MM.1S (cell line): ENCODE results near the gene NID2.

Experiments used
- DNase-seq: peaks from one replicate; pipeline ENCODE4 v3.0.0-alpha.2; 2015
- H2AFZ ChIP-seq: fragments of 300-600 bp; sonication (generic); 2 replicates; pipeline ENCODE4 v1.6.0; 2016; ENCODE audit warnings: antibody characterized with exemption, low read length
- H3F3A ChIP-seq: fragments of 300-600 bp; sonication (generic); 2 replicates; pipeline ENCODE4 v1.6.1; 2016; ENCODE audit warnings: mild to moderate bottlenecking, antibody characterized with exemption, low read length, moderate library complexity, mixed read lengths; ENCODE audit not compliant: insufficient read depth
- H3K27ac ChIP-seq: fragments of 300-600 bp; sonication (generic); 2 replicates; pipeline ENCODE4 v1.5.1; 2016; ENCODE audit warnings: mild to moderate bottlenecking, low read length
- H3K27me3 ChIP-seq: fragments of 300-600 bp; sonication (generic); replicated peaks from 2 replicates; pipeline ENCODE4 v1.6.0; 2016; ENCODE audit warnings: low read length; ENCODE audit not compliant: insufficient read depth
- H3K36me3 ChIP-seq: fragments of 300-600 bp; sonication (generic); replicated peaks from 2 replicates; pipeline ENCODE4 v1.6.1; 2016; ENCODE audit warnings: mild to moderate bottlenecking, low read length, mixed read lengths; ENCODE audit not compliant: insufficient read depth
- H3K4me1 ChIP-seq: fragments of 300-600 bp; sonication (generic); 2 replicates; pipeline ENCODE4 v1.6.1; 2016; ENCODE audit warnings: low read length, mixed read lengths
- H3K4me2 ChIP-seq: fragments of 300-600 bp; sonication (generic); 2 replicates; pipeline ENCODE4 v1.6.0; 2016; ENCODE audit warnings: low read depth, low read length
- H3K4me3 ChIP-seq: fragments of 300-600 bp; sonication (generic); 2 replicates; pipeline ENCODE4 v1.5.1; 2016; ENCODE audit warnings: low read length, mixed read lengths
- H3K79me2 ChIP-seq: fragments of 300-600 bp; sonication (generic); 2 replicates; pipeline ENCODE4 v1.6.1; 2016; ENCODE audit warnings: mixed run types, low read length, mixed read lengths
- H3K9ac ChIP-seq: fragments of 300-600 bp; sonication (generic); 2 replicates; pipeline ENCODE4 v1.6.1; 2016; ENCODE audit warnings: low read length, mixed read lengths
- H3K9me2 ChIP-seq: fragments of 300-600 bp; sonication (generic); replicated peaks from 2 replicates; pipeline ENCODE4 v1.6.1; 2016; ENCODE audit warnings: mild to moderate bottlenecking, low read length, mixed read lengths; ENCODE audit not compliant: insufficient read depth
- H3K9me3 ChIP-seq: fragments of 300-600 bp; sonication (generic); replicated peaks from 2 replicates; pipeline ENCODE4 v1.6.1; 2016; ENCODE audit warnings: mild to moderate bottlenecking, low read length, mixed read lengths; ENCODE audit not compliant: insufficient read depth
- H4K20me1 ChIP-seq: fragments of 300-600 bp; sonication (generic); 2 replicates; pipeline ENCODE4 v1.6.1; 2016; ENCODE audit warnings: mild to moderate bottlenecking, low read length, moderate library complexity, mixed read lengths; ENCODE audit not compliant: insufficient read depth
- EZH2 ChIP-seq: fragments of 300-600 bp; sonication (generic); optimal IDR thresholded peaks from 2 replicates; pipeline ENCODE3; 2017; ENCODE audit warnings: low read depth, mild to moderate bottlenecking, antibody characterized with exemption, low read length, mixed read lengths
- EZH2phosphoT487 ChIP-seq: fragments of 300-600 bp; sonication (generic); IDR thresholded peaks from 2 replicates; pipeline ENCODE4 v1.6.1; 2018; ENCODE audit warnings: antibody characterized with exemption, low read length
- TF ChIP-seq, protein P1 (sequence below): fragments of 300-600 bp; sonication (generic); IDR thresholded peaks from 2 replicates; pipeline ENCODE4 v1.5.1; 2016; ENCODE audit warnings: antibody characterized with exemption, low read length, mixed read lengths

The NID2 gene

DNA sequence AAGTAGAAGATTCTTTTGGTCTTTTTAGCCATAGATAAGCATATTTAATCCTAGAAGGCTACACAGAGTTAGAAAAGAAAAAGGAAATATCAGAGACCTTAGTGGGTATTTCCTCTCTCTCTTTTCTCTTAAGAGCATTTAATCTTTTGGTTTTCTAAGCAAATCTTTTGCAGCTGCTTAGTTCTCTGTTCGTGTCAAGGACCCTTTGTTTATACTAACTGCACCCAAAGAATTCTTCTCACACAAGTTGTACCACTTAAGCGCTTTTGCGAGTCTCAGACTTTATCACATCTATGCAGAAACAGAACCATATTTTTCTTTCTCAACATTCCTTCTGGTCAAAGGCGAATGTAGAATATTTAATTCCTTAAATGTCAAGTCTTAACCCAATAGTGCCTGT lies 17.9 kb upstream of the NID2 start:
- Histone ChIP-seq H3K36me3 (no peaks in the 10 kb centered on the region), H3K27me3 (no peaks in the 10 kb centered on the region), H3K79me2 (no peaks in the 10 kb centered on the region), H3F3A (no peaks in the 10 kb centered on the region), H4K20me1 (no peaks in the 10 kb centered on the region), H3K9ac (no peak overlapping the region), H3K4me1 (no peaks in the 10 kb centered on the region), H3K9me3 (no peaks in the 10 kb centered on the region), H2AFZ (no peak overlapping the region), H3K4me2 (no peak overlapping the region), H3K27ac (no peak overlapping the region), H3K9me2 (no peaks in the 10 kb centered on the region), H3K4me3 (no peak overlapping the region)
- TF ChIP-seq EZH2phosphoT487 (no peak), EZH2 (no peak)
- TF ChIP-seq, protein P1, sequence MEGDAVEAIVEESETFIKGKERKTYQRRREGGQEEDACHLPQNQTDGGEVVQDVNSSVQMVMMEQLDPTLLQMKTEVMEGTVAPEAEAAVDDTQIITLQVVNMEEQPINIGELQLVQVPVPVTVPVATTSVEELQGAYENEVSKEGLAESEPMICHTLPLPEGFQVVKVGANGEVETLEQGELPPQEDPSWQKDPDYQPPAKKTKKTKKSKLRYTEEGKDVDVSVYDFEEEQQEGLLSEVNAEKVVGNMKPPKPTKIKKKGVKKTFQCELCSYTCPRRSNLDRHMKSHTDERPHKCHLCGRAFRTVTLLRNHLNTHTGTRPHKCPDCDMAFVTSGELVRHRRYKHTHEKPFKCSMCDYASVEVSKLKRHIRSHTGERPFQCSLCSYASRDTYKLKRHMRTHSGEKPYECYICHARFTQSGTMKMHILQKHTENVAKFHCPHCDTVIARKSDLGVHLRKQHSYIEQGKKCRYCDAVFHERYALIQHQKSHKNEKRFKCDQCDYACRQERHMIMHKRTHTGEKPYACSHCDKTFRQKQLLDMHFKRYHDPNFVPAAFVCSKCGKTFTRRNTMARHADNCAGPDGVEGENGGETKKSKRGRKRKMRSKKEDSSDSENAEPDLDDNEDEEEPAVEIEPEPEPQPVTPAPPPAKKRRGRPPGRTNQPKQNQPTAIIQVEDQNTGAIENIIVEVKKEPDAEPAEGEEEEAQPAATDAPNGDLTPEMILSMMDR, result no peak
- DNase-seq, result no peak

DNA sequence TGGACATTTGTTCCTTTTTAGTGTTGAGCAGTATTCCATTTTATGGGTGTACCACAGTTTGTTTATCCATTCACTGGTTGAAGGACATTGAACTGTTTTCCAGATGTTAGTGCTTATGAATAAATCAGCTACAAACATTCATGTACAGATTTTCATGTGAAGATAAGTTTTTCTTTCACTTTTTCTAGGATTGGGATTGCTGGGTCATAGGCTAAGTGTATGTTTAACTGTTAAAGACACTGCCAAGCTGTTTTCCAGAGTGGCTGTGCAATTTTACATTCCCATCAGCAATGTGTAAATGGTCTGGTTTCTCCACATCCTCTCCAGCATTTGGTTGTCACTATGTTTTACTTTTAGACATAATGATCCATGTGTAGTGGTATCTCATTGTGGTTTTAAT lies 14.0 kb upstream of the NID2 start:
- H3K4me1 ChIP-seq, result no peaks in the 10 kb centered on the region
- no peak overlapping the region for H3K4me2 ChIP-seq
- H3F3A ChIP-seq, result no peaks in the 10 kb centered on the region
- H3K36me3 ChIP-seq, result no peaks in the 10 kb centered on the region
- TF ChIP-seq, protein P1, result no peak
- no peak for TF ChIP-seq EZH2
- no peak for TF ChIP-seq EZH2phosphoT487
- no peak overlapping the region for H2AFZ ChIP-seq
- no peaks in the 10 kb centered on the region for H4K20me1 ChIP-seq
- no peaks in the 10 kb centered on the region for H3K9me3 ChIP-seq
- no peaks in the 10 kb centered on the region for H3K79me2 ChIP-seq
- H3K9me2 ChIP-seq, result no peaks in the 10 kb centered on the region
- no peak for DNase-seq
- no peak overlapping the region for H3K9ac ChIP-seq
- H3K4me3 ChIP-seq, result no peak overlapping the region
- H3K27me3 ChIP-seq, result no peaks in the 10 kb centered on the region
- no peak overlapping the region for H3K27ac ChIP-seq

DNA sequence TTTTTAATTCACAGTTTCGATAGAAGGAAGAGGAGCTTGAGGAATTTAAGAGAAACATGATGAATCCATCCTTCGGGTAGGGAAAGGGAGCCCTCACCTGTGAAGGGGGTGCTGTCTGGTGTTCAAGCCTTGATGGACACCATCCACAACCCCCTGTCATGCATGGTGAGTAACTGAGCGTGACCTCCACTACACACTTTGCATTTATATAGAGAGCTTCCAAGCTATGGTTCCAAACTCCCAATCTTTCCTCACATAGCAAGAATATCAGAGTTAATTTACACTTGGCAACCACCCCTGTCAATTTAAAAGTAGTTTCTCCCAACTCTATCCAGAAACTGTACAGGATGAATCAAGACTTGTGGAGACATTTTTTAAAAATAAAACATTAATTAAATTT lies 13.1 kb upstream of the NID2 start:
- H3K36me3 ChIP-seq, result no peaks in the 10 kb centered on the region
- no peaks in the 10 kb centered on the region for H4K20me1 ChIP-seq
- H3K27me3 ChIP-seq, result no peaks in the 10 kb centered on the region
- H3K4me3 ChIP-seq, result no peak overlapping the region
- H3K9me3 ChIP-seq, result no peaks in the 10 kb centered on the region
- H3K4me2 ChIP-seq, result no peak overlapping the region
- no peaks in the 10 kb centered on the region for H3K79me2 ChIP-seq
- no peak overlapping the region for H3K27ac ChIP-seq
- H3K4me1 ChIP-seq, result no peaks in the 10 kb centered on the region
- no peak for TF ChIP-seq EZH2
- DNase-seq, result no peak
- no peaks in the 10 kb centered on the region for H3K9me2 ChIP-seq
- no peaks in the 10 kb centered on the region for H3F3A ChIP-seq
- H3K9ac ChIP-seq, result no peak overlapping the region
- no peak overlapping the region for H2AFZ ChIP-seq

DNA sequence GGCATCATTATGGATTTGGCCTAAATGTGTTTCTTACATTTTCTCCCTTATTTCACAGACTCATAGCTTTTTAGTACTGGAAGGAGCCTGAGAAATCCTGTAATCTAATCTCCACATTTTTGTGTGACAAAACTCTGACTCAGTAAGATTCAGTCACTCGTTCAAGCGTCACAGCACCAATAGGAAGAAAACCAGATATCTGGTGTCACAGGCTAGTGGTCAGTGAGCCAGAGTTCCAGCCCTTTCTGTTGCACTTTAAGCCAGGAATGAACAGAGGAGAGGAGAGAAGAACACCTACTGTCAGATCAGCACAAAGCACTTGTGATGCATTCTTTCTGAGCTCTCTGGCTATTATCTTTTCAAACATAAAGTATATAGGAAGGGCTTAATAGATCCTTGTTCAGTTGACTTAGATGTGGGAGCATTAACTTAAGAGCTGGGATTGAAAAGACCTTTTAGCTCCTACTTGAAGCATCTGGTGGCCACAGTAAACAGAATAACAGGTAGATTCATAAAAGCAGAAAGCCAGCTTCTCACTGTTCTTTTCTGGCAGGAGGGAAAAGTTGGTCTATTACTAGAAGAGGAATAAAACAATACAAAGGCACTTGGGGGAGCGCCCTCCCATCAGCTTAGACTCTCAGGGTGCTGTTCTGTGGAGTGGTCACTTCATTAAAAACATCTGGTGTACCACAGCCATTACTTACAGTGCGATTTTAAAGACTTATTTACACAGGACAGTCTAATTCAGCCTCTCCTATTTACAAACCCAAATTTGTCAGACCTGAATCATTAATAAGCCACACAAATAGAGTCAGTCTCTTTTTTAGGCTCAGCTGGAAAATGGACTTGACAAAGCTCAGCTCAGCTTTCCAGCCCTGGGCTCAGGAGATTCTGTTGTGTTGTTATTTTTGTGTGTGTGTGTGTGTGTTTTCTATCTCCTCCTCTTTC lies 12.2 kb upstream of the NID2 start:
- H3K4me2 ChIP-seq, result no peak overlapping the region
- H3K4me3 ChIP-seq, result no peak overlapping the region
- no peaks in the 10 kb centered on the region for H3F3A ChIP-seq
- no peaks in the 10 kb centered on the region for H3K36me3 ChIP-seq
- TF ChIP-seq, protein P1, result no peak
- TF ChIP-seq EZH2phosphoT487 (no peak), EZH2 (no peak)
- H3K27ac ChIP-seq, result no peak overlapping the region
- H3K79me2 ChIP-seq, result no peaks in the 10 kb centered on the region
- H3K9me3 ChIP-seq, result no peaks in the 10 kb centered on the region
- H2AFZ ChIP-seq, result no peak overlapping the region
- no peak overlapping the region for H3K9ac ChIP-seq
- H3K27me3 ChIP-seq, result no peaks in the 10 kb centered on the region
- no peaks in the 10 kb centered on the region for H4K20me1 ChIP-seq
- no peaks in the 10 kb centered on the region for H3K9me2 ChIP-seq
- DNase-seq, result no peak
- H3K4me1 ChIP-seq, result no peaks in the 10 kb centered on the region
